T-helper 17 cell (primary cell): ENCODE data around the gene PIK3IP1. TPM values are rescaled to one million over a fixed set of nuclear protein-coding genes. Genes with fewer than 3 reads are reported as not detected.

Experiments
- ATAC-seq: fragments of 150-1000 bp; cut with Tn5 transposase; 2 replicates; pipeline ENCODE4 v1.10.0; 2021; ENCODE audit warnings: mild to moderate bottlenecking, moderate library complexity
- DNase-seq, 3 donors: peaks; one replicate each; pipeline versions ENCODE4 v3.0.0 to v3.0.0-alpha.2; 2020 to 2021
- H3K9me3 ChIP-seq: one replicate; pipeline ENCODE4 v1.7.0; 2013; ENCODE audit warnings: low read length, mild to moderate bottlenecking; ENCODE audit not compliant: control insufficient read depth, poor library complexity, severe bottlenecking
- H3K27ac Mint-ChIP-seq: one replicate; pipeline ENCODE4 v1.8.0; 2022; ENCODE audit warnings: mild to moderate bottlenecking, moderate library complexity, mixed read lengths
- H3K27me3 Mint-ChIP-seq: one replicate; pipeline ENCODE4 v1.8.0; 2022; ENCODE audit warnings: mixed read lengths
- H3K36me3 Mint-ChIP-seq: one replicate; pipeline ENCODE4 v1.8.0; 2022; ENCODE audit warnings: low read depth, mixed read lengths
- H3K4me1 Mint-ChIP-seq: one replicate; pipeline ENCODE4 v1.8.0; 2022; ENCODE audit warnings: mild to moderate bottlenecking, mixed read lengths
- H3K4me3 Mint-ChIP-seq: one replicate; pipeline ENCODE4 v1.8.0; 2022; ENCODE audit warnings: mild to moderate bottlenecking, moderate library complexity, mixed read lengths
- total RNA-seq, 4 donors: library from RNA in 2 of 4; stranded (reverse) in 2 of 4; gene quantifications; one replicate each; pipeline ENCODE4 v1.2.3 and lab custom pipeline; 2022 to 2026

The PIK3IP1 gene
- total RNA-seq, 2 donors from 2014 or later = 388 to 426 TPM

DNA sequence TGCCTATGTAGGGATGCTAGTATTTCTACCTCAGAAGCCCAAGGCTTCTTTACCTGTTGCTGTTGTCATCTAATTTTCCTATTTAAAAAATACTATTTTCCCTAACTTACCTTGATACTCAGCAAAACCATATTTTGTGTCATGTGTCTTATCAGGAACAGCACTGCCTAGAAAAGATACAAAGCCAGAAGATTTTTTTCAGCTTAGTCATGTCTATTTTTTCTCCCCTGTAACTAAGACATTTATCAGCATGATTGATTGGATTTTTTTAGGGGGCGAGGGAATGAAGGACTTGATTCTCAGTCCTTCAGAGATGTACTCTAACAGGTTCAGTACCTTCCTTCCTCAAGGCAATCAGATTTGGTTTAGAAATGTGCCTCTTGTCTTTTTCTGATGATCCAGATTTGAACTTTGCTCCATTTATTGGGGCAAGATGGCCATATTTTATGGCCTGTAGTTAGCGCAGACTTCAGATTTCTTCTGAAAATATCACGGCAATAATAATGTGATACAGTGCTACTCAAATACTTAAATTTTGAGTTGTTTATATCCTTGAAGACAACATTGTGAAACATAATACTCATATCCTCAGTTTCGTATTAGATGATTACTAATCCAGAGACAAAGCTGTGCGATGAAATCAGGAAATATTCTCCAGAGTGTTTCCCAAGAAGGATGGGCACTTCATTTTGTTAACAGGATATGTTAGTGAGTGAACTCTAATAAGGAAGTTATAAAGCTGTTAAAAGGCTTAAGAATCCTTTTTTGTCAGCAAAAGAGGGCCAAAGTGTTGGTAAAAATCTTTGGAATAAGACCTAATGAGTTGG, 3.8 kb upstream of the PIK3IP1 start:
- ATAC-seq (no peak), DNase-seq (no peak)
- Mint-ChIP-seq H3K27ac (peak overlapping the region; percentile 47), H3K36me3 (peaks cover 5% of the 10 kb centered on the region), H3K4me3 (peak overlapping the region; percentile 67), H3K27me3 (no peaks in the 10 kb centered on the region), H3K4me1 (peaks cover 46% of the 10 kb centered on the region)
- H3K9me3 ChIP-seq = no peaks in the 10 kb centered on the region

DNA sequence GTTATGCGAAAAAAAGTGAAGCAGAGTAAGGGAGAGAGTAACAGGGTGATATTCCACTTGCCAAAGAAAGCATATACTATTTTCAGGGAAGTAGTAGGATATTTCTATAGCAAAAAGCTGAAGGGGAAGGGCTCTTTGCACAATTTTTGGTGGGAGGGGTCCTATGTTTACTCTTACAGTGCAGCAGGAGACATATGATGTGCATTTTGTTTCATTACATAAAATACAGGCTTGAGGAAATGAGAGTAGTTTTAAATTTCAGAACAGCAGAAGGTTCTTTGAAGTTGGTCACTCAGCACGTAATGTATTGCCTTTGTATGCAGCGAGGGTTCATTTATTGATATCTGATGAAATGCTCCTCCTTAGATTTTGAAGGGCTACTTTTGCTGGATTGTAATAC, 3.1 kb upstream of the PIK3IP1 start:
- no peak for ATAC-seq
- Mint-ChIP-seq H3K4me3 (peak overlapping the region; percentile 67), H3K4me1 (peaks cover 43% of the 10 kb centered on the region), H3K36me3 (peaks cover 8% of the 10 kb centered on the region), H3K27me3 (no peaks in the 10 kb centered on the region), H3K27ac (peak overlapping the region; percentile 47)
- DNase-seq = no peak
- H3K9me3 ChIP-seq = no peaks in the 10 kb centered on the region

DNA sequence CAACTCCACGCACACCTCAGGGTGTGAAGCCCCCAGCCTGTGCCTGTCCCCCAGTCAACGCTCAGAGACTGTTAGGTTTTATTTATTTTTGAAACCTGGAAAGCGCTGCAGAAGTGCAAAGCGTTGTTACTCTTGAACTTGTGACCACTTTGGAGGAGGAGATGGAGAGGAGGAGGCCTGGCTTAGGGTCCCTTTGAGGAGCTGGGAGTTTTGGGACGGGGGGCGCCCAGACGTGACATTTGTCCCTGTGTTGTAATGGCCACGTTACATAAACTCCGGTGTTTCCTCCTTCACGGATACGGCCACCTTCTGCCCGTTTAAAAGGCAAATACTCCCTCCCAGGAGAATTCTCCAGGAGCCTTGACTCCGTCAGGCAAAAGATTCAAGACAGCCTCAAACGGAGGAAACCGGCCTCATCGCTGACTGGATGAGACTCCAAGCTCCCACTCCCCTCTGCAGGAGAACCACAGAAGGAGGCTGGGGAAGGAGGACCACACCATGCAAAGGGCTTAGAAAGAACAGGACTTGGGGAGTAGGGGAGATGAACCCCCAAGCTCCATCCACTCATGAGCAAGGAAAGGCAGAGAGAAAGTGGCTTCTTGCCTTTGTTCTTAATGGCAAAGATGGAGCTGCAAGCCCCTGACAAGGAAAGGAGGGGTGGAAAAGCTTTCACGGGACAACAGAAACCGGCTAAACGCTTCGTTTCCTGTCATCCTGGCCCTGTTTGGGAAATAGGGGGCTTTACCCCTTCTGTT, 630 bp downstream of the PIK3IP1 start:
- H3K27me3 Mint-ChIP-seq = no peaks in the 10 kb centered on the region
- H3K4me1 Mint-ChIP-seq = peaks cover 51% of the 10 kb centered on the region
- H3K9me3 ChIP-seq = no peaks in the 10 kb centered on the region
- H3K27ac Mint-ChIP-seq = peak overlapping the region; percentile 100
- DNase-seq = no peak
- no peak for ATAC-seq
- H3K4me3 Mint-ChIP-seq = peak overlapping the region; percentile 99
- peaks cover 9% of the 10 kb centered on the region for H3K36me3 Mint-ChIP-seq

DNA sequence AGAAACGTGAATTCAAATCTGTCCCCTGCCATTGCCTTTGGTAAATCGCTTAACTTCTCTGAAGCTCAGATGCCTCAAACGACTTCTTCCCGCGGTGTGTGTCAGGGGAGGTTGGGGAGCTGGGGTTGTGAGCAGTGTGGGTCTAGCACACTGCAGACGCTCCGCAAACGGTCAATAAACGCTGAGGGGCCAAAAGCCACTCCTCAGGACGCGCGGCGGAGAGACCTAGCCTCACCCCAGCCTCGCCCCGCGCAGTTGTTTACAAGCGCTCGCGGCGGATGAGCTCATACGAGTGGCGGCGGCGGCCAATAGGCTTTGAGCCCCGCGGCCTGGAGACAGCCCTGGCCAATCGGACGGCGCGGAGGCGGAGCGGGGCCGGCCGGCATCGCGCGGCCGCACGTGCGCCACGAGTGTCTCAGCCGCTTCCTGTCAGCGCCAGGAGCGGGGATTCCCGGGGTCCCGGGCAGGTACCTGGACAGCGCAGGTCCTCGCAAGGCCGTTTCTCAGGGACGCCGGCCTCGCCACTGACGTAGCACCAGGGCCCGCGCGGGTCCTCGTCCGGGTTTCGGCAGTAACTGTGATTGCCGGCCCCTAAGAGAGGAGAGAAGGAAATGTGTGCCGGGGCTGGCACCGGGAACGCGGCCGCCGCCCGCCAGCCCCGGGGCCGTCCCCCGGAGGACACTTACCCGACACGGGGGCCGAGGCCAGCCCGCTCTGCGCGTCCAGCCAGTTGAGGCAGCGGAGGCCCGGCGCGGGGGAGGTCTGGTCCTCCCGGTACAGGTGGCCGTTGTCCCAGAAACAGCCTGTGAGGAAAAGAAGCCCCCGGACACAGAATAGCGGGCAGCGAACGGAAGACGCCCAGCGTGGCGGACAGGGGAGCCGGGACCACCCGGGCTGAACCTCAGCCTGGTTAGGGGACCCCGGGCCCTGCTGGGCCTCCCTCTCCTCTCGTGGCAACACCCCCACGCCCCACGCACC, 1.5 kb downstream of the PIK3IP1 start:
- Mint-ChIP-seq H3K27me3 (no peaks in the 10 kb centered on the region), H3K36me3 (peaks cover 9% of the 10 kb centered on the region), H3K4me1 (peaks cover 49% of the 10 kb centered on the region), H3K4me3 (peak overlapping the region; percentile 99), H3K27ac (peak overlapping the region; percentile 100)
- peak; percentile 93 to 95 (median 94) for DNase-seq
- H3K9me3 ChIP-seq = no peaks in the 10 kb centered on the region
- peak; percentile 79 for ATAC-seq

DNA sequence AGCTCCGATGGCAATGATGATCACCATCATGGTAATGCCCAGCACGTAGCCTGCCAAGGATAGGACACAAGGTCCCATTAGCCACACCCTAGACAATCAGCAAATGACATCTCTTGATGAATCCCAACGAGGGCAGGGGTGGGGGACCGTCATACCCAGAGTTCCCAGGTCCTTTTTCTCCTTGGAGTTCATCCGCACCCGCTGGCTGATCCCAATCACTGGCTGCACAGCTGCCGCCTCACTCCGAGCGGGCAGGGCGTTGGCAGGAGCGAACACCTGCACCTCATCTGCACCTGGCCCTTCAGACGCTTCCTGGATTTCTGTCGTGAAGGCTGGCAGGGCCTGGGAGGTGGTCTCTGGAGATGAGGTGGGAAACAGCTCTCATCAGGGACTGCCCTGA, 2.9 kb downstream of the PIK3IP1 start:
- no peak for DNase-seq
- peaks cover 55% of the 10 kb centered on the region for H3K4me1 Mint-ChIP-seq

DNA sequence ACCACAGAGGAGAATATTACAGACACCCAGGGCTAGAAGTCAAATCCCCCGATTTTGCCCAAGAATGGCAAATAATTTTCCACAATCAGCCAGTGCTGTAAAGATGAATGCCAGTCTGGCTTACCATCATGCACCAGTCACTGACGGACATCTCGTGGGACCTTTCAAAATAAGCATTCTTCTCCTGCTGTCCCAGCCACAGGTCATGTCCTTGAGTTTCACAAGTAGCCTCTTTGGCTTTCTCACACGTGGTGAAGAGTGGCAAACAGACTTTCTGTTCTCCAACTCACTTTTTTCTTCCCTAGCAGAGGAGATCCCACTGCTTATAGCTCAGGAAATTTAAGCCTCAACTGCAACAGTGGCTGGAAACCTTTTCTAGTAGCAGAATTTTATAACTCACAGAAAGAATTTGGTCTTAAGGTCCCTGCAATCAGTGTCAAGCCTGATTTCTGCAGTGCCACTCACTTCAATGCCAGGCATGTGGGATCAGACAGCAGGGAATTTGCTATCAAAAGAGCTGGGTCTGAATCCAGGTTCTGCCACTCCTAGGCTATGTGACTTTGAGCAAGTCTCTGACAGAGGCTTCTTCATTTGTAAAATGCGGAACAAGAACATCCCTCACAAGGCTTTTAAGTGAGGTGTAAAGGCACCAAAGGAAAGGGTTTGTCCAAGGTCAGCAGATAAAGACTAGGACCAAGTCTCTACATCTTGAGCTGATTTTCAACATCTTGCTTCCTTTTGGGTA, 3.6 kb downstream of the PIK3IP1 start:
- no peaks in the 10 kb centered on the region for H3K9me3 ChIP-seq
- ATAC-seq (no peak), DNase-seq (no peak)
- Mint-ChIP-seq H3K27ac (peak overlapping the region; percentile 100), H3K4me1 (peaks cover 56% of the 10 kb centered on the region), H3K36me3 (peaks cover 11% of the 10 kb centered on the region), H3K27me3 (no peaks in the 10 kb centered on the region), H3K4me3 (peak overlapping the region; percentile 99)

More for the DNA sequence above, 2.9 kb downstream of the PIK3IP1 start:
- Mint-ChIP-seq H3K27me3 (no peaks in the 10 kb centered on the region), H3K36me3 (peaks cover 11% of the 10 kb centered on the region), H3K27ac (peak overlapping the region; percentile 100), H3K4me3 (peak overlapping the region; percentile 99)
- H3K9me3 ChIP-seq = no peaks in the 10 kb centered on the region
- no peak for ATAC-seq

DNA sequence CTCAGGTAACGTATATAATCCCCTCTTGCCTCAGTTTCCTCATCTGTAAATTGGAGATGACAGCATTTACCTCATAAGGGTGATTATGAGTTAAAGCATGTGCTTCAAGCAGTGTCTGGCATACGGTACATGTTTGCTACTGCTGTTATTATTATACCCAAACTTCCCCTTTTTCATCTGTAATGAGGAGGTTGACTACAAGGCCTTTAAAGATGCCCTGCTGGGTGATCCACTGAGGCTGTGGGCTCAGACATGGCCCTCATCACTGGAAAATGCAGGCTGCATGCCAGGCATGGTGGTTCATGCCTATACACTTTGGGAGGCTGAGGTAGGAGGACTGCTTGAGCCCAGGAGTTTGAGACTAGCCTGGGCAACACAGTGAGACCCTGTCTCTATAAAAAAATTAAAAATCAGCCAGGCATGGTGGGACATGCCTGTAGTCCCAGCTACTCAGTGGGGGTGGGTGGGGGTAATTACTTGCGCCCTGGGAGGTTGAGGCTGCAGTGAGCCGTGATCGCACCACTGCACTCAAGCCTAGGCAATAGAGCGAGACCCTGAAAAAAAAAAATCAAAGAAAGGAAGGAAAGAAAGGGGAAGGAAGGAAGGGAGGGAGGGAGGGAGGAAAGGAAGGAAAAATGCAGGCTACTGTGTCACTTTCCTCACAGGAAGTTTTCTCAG, 4.3 kb downstream of the PIK3IP1 start:
- no peaks in the 10 kb centered on the region for H3K27me3 Mint-ChIP-seq
- ATAC-seq = no peak
- no peaks in the 10 kb centered on the region for H3K9me3 ChIP-seq
- DNase-seq = no peak
- H3K4me3 Mint-ChIP-seq = peak overlapping the region; percentile 99
- peaks cover 59% of the 10 kb centered on the region for H3K4me1 Mint-ChIP-seq
- peak overlapping the region; percentile 100 for H3K27ac Mint-ChIP-seq
- H3K36me3 Mint-ChIP-seq = peaks cover 14% of the 10 kb centered on the region

DNA sequence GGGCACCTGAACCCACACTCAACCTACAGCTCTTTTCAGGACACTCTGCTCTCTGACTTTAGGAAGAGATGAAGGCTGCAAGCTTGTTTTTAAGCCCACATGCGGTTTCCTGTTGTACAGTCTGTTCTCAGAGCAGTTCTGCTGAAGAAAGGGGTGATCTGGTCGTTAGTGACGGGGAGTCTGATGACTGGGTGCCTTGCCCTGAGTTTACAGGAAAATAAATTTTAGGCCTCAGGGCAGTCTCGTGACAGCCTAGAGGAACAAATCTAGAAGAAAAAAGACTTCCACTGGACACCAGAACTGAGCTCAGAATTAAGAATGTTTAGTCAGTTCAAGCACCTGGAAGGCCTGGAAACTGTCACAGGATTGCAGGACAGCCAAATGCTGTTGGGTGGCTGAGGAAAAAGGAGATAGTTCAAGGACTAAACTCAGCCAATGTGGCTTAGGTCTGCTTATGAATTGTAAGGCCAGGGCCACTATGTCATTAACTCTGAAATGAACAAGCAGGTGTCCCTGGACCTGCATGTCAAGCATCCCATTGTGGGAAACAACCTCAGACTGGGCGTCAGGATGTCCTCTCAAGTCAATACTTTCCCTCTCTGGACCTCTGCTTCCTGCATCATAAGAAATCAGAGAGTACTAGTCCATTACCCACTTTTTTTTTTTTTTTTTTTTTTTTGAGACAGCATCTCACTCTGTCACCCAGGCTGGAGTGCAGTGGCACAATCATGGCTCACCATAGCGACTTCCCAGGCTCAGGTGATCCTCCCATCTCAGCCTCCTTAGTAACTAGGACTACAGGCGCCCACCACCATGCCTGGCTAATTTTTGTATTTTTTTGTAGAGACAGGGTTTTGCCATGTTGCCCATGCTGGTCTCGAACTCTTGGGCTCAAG, 5.7 kb downstream of the PIK3IP1 start:
- Mint-ChIP-seq H3K27ac (peak overlapping the region; percentile 100), H3K27me3 (no peaks in the 10 kb centered on the region), H3K4me1 (peaks cover 59% of the 10 kb centered on the region), H3K4me3 (peak overlapping the region; percentile 99), H3K36me3 (peaks cover 16% of the 10 kb centered on the region)
- DNase-seq (peak in 2 of 3 donors; percentile 36 to 42), ATAC-seq (peak; percentile 51)
- H3K9me3 ChIP-seq = no peaks in the 10 kb centered on the region

DNA sequence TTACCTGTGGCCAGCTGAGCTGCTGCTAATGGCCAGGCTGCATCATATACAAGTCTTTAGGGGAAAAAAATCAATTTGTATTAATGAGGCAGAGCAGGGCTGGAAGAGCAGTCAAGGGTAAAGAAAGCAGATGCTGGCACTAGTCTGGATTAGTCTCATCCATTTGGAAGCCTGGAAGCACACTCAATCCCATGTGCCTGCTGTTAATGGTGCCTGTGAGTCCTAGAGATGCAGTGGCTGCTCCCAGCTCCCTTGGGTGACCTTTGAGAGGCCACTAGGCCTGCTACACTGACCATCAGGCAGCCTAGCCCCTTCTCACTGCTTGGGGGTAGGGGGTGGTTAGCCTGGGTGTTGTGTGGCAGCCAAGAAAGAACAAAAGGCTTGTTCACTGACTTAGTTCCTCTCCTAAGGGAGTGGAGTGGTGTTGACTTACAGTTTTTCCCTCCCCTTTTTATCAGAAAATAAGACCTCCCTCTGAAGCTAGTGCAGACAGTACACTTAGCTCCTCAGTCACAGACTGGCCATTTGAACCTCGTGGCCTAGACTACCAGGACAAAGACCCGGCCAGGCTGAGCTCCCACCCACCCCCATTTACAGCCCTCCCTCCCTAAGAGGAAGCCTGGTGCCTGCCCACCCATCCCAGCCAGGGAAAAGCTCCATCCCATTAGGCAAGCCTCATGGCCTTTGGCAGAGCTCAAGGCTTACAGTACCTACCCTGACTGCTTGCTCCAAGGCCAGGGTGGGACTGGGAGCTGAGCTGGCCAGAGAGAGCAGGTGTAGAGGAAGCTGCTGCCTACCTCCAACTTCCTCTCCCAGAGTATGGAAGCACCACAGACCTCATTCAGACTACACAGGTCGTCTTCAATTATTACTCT, 7.8 kb downstream of the PIK3IP1 start:
- H3K4me1 Mint-ChIP-seq = peaks cover 69% of the 10 kb centered on the region
- peak overlapping the region; percentile 99 for H3K4me3 Mint-ChIP-seq
- no peaks in the 10 kb centered on the region for H3K9me3 ChIP-seq
- peak overlapping the region; percentile 100 for H3K27ac Mint-ChIP-seq
- DNase-seq = no peak
- ATAC-seq = no peak
- H3K36me3 Mint-ChIP-seq = peaks cover 11% of the 10 kb centered on the region
- no peaks in the 10 kb centered on the region for H3K27me3 Mint-ChIP-seq

DNA sequence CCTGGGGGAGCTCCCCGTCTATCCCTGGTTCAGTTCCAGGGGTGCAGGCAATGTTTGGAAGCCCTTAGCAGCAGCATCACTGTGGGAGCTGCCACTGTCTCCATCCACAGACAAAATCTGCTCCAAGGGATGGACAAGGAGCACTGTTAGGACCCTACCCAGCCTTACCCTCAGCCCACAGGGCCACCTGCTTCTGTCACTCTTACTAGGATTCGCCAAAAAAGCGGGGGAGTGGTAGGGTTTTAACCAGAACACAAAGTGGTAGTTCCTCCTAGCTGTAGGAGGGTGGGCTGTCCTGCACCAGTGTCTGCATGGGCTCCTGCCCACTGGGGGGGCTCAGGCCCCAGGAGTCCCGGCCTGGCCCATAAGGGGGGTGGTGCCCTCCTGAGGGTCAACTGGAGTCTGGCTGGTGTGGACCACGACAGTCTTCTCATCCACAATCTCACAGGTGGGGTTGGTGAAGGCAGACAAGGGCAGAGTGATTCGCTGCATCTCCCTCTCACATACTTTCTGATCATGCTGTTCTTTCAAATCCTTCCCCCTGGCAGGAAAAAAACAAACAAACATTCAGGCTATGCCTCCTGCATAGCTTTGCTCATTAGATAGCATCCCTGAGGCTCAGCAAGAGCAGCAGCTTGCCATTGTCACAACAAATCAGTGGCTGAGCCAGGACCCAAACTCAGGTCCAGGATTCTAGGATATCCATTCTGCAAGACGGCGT, 9.4 kb downstream of the PIK3IP1 start:
- DNase-seq = no peak
- Mint-ChIP-seq H3K27ac (peak overlapping the region; percentile 100), H3K4me1 (peaks cover 76% of the 10 kb centered on the region), H3K4me3 (peak overlapping the region; percentile 74), H3K27me3 (no peaks in the 10 kb centered on the region), H3K36me3 (peaks cover 9% of the 10 kb centered on the region)
- no peak for ATAC-seq
- H3K9me3 ChIP-seq = no peaks in the 10 kb centered on the region
